GM06990 (cell line): ENCODE data around the gene RIPPLY3.

Experiments
- DNase-seq: peaks from one replicate; pipeline ENCODE4 v3.0.0-alpha.2; 2011; ENCODE audit not compliant: insufficient read length; ENCODE audit errors: extremely low read depth
- H3K27me3 ChIP-seq: replicated peaks from 2 replicates; pipeline ENCODE4 v1.6.0; 2011; ENCODE audit warnings: low read length; ENCODE audit not compliant: control insufficient read depth, insufficient read depth
- H3K36me3 ChIP-seq: 2 replicates; pipeline ENCODE4 v1.5.1; 2011; ENCODE audit warnings: low read length; ENCODE audit not compliant: control insufficient read depth, insufficient read depth
- H3K4me3 ChIP-seq: replicated peaks from 2 replicates; pipeline ENCODE4 v1.5.1; 2011; ENCODE audit warnings: low read depth, mild to moderate bottlenecking, control low read depth, low read length
- CTCF ChIP-seq: IDR thresholded peaks from 2 replicates; pipeline ENCODE4 v1.5.1; 2011; ENCODE audit warnings: low read length, control low read depth, mild to moderate bottlenecking, inconsistent platforms; ENCODE audit not compliant: insufficient read depth, poor library complexity, severe bottlenecking

RIPPLY3 gene

DNA sequence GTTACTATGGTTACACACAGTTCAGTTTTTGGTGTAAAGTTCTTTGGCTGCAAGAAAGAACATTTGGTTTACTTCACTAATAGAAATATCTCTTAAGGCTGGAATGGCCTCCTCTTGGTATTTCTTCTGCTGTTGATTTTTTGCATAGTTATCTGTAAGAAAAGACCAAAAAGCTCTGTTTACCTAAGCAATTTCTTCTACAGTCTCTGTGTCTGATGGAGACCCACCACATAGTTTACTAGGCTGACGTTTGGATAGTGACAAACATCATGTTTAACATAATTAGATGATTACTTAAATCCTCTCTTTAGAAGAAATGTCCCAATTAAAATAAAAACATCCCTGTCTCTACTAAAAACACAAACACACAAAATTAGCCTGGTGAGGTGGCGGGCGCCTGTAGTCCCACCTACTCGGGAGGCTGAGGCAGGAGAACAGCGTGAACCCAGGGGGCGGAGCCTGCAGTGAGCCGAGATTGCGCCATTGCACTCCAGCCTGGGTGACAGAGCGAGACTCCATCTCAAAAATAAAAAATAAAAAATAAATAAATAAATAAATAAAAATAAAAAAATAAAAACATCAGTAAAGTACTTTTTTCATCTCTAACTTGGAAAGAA, 59.2 kb downstream of the RIPPLY3 start:
- no peak overlapping the region for H3K4me3 ChIP-seq
- H3K36me3 ChIP-seq = 0 out of 2 replicates have a peak, but pooled peaks cover 2% of the 10 kb centered on the region
- no peaks in the 10 kb centered on the region for H3K27me3 ChIP-seq
- no peak for TF ChIP-seq CTCF
- DNase-seq = no peak
